Breast epithelium (tissue), 3 donors: ENCODE measurements around the gene B3GAT3.
"Not testable (repeated sequence)": the region's sequence is repeated elsewhere in the genome, so short reads cannot be mapped to it uniquely, and the experiment has no call there.

ENCODE experiments used
- CTCF ChIP-seq, 3 donors: fragments of 450-650 bp; IDR thresholded peaks; one replicate each; pipeline ENCODE4 v1.5.1; 2016 to 2017; ENCODE audit warnings: antibody characterized with exemption in 3 of 3, mild to moderate bottlenecking in 3 of 3, moderate library complexity in 3 of 3
- POLR2A ChIP-seq: fragments of 450-650 bp; IDR thresholded peaks from one replicate; pipeline ENCODE4 v1.6.1; 2016; ENCODE audit warnings: antibody characterized with exemption, mild to moderate bottlenecking, moderate library complexity

- not testable (repeated sequence) for TF ChIP-seq CTCF (IDR thresholded peaks at IDR 0.05); POLR2A
Measured at GRCh38 chr11:62650283-62650682, 28.5 kb upstream of the B3GAT3 start.
